HG03108 (cell line): Measurements from ENCODE around the gene ATP12A.

Experiments used
- ATAC-seq: cut with Tn5 transposase; IDR thresholded peaks from one replicate; pipeline ENCODE4 v1.9.1; 2021; ENCODE audit warnings: moderate library complexity; ENCODE audit not compliant: unreplicated experiment

Gene ATP12A

GRCh38 chr13:24684600-24684998 is 4.4 kb downstream of the ATP12A start:
- no peak for ATAC-seq

DNA sequence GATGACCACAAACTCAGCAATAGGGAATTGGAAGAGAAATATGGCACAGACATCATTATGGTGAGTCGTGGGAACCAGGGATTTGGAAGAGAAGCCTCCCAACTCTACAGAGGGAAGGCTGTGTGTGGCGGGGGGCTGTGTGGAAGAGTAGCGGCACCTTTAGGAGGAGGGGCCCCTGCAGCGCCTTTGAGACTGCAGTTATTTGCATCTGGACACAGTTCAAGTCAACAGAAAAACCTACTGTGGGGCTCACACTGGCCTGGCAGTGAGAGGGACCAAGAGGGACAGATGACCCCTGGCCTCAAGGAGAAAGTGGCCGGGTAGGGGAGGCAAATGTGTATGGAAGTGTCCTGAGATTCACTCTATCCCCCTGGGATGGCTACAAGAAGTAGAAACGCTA is 5.1 kb downstream of the ATP12A start:
- ATAC-seq, result no peak

DNA sequence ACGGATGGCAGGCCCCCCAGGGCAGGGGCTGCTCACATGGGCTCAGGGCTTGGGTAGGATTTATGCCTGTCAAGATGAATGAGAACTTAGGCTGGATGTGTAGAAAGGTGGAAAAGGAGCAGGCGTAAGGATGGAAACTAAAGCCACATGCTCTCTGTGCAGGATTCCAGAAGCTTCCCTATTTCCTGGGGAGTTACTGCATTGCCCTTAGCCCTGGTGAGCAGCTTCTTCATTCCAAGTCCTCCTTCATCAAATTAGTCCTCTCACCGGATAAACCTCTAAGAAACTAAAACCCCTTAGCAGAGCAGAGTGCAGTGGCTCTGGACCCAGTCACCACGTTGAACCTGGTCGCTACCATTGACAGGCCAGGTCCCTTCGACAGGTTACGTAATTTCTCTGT is 7.4 kb downstream of the ATP12A start:
- no peak for ATAC-seq

DNA sequence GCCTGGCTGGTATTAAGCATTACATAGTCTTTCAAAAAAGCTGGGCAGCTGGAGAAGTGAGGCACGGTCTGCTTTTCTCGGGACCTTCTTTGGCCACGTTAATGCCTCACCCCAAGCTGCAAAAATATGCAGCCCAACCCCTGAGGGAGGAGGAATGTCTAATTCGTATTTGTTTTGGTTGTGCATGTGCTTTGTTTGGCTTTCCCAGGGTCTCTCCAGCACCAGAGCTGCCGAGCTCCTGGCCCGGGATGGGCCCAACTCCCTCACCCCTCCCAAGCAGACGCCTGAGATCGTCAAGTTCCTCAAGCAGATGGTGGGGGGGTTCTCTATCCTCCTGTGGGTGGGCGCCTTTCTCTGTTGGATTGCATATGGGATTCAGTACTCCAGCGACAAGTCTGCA is 7.9 kb downstream of the ATP12A start:
- ATAC-seq, result no peak

GRCh38 chr13:24688950-24689349 is 8.7 kb downstream of the ATP12A start:
- no peak for ATAC-seq

DNA sequence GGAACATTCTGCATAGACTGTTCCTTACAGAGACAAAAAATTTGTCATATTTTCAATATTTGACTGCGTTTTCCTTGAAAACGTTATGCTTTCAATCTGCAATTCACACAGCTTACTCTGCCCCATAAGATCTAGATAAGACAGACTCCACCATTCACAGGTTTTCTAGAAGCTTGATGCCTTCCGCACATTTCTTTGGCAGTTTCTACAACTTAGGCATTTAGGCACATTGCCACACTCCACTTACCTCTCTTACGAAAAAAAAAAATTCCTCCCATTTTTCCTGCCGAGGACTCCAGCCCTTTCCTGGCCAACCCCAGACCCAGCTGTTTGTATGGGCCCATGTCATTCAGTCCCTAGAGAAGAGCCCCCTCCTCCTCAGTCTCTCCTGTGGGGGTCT is 11.2 kb downstream of the ATP12A start:
- ATAC-seq, result no peak

- no peak for ATAC-seq
Observed at GRCh38 chr13:24692561-24692960, 12.4 kb downstream of the ATP12A start.

DNA sequence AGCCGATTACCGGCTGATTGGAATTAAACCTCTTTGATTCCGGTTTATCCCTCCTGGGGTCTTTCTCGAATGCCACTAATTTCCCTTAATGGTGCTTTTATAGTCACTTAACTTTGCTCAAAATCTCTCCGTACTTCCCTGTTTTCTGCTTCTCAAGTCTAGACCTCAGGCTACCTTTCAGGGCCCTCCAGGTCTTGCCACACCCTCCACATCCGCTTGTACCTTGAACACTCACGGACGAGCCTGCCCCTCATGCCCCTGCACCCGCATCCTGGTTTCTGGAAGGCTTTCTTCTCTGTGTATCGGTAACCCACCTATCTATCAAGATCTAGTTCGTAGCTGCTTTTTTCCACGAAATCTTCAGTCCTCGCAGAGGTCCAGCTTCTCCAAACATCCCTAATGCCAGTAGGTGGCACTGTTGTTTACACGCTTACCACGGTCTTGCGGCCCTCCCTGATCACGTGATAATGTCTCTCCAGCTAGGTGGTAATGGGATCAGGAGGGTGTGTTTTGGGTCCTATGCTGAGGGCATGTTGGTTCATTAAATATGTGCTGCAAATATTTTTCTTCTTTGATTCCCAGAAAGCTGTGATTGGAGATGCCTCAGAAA is 13.8 kb downstream of the ATP12A start:
- ATAC-seq, result no peak

- no peak for ATAC-seq
Observed at GRCh38 chr13:24694907-24695306, 14.7 kb downstream of the ATP12A start.

DNA sequence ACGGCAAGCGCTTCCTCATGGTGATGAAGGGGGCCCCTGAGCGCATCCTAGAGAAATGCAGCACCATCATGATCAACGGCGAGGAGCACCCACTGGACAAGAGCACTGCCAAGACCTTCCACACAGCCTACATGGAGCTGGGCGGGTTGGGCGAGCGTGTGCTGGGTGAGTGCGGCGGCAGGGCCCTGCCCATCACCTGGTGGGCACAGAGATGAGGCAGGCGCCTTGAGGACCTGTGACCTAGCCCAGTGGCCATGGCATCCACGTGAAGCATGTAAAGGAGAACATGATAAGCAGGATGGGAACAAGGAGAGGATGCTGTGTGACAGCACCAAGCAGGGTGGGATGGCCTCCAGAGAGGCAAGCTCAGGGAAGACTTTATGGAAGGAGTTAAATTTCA is 18.5 kb downstream of the ATP12A start:
- no peak for ATAC-seq

DNA sequence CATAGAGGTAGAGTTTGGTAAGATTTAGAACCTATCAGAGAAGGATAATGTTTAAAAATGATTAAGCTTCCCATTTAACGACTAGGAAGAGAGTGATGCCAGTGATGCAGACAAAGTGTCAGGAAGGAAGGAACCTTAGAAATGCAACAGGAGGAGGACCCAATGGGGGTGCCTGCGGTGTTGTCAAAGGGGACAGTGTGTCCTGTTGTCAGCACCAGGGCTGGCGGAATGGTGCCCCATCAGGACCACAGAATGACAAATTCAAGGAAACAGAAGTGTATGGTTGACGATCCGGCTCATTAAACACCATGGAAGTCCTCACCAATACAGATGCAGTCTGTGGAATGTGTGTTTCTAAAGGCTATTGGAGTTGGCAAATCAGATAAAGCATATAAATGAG is 19.3 kb downstream of the ATP12A start:
- no peak for ATAC-seq

GRCh38 chr13:24700539-24700938 is 20.3 kb downstream of the ATP12A start:
- ATAC-seq, result no peak

DNA sequence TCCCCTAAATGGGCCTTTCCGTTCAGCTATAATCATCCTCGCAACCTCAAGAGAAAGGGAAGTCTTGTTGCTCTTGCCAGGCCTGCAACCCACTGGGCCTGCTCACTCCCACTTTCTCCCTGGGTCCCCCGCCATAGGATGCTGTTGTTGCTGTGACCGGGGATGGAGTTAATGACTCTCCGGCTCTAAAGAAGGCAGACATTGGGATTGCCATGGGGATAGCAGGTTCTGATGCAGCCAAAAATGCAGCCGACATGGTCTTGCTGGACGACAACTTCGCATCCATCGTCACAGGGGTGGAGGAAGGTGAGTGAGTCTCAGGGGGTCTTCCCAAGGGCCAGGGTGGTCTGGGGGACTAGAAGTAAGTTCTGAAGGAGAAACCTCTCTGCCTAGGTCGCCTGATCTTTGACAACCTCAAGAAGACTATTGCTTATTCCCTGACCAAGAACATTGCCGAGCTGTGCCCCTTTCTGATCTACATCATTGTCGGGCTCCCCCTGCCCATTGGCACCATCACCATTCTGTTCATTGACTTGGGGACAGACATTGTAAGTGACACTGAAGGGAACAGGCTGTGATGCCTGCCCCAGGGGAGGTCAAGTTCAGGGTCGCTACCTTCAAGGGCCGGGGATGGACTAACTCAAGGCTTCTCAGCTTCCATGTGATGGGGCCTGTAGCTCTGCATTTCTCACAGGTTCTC is 26.8 kb downstream of the ATP12A start:
- no peak for ATAC-seq

GRCh38 chr13:24709186-24709913 is 29.1 kb downstream of the ATP12A start:
- ATAC-seq, result peak; percentile 85

GRCh38 chr13:24713022-24713421 is 32.8 kb downstream of the ATP12A start:
- ATAC-seq, result no peak

GRCh38 chr13:24716011-24716410 is 35.8 kb downstream of the ATP12A start:
- ATAC-seq, result no peak

GRCh38 chr13:24716446-24716845 is 36.2 kb downstream of the ATP12A start:
- ATAC-seq, result no peak

GRCh38 chr13:24717217-24717616 is 37.0 kb downstream of the ATP12A start:
- no peak for ATAC-seq

- no peak for ATAC-seq
Observed at GRCh38 chr13:24718192-24718965, 38.2 kb downstream of the ATP12A start.

DNA sequence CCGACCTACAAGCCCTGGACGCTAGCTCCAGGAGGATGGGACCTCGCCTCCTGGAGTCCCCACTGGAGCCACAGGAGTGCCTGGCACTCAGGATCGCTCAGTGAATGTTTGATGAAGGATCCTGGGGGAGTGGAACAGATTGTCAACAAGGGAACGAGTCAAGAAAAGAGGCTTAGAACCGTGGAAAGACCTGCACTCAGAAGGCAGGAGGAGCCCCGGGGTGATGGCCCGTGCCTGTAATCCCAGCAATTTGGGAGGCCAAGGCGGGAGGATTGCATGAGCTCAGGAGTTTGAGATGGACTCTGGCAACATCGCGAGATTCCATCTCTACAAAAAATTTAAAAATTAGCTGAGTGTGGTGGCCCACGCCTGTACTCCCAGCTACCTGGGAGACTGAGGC is 38.9 kb downstream of the ATP12A start:
- ATAC-seq, result no peak

DNA sequence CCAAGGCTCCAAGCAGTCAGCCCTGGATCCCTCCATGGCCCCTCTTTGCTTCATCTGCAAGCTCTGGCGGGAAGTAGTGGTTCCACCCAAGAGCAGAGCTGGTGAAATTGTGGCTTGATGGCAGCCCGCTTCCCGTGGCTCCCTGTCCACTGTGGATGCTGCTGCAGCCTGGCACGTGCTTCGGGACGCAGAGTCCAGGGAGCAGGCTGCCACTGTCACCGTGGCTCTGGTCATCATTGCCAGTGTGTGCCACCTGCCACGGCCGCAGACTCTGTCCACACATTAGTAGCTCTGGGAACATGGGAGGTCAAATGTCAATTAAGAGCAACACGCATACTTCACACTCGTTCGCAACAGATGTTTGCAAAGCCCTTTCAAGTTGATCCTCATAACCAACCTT is 43.0 kb downstream of the ATP12A start:
- no peak for ATAC-seq

GRCh38 chr13:24724714-24725113 is 44.5 kb downstream of the ATP12A start:
- no peak for ATAC-seq
